Stimulated activated CD4-positive, alpha-beta T cell treated with anti-CD3 and anti-CD28 coated beads, Interleukin-2, amount 100 ng/mL, for 24 hours (primary cell): ENCODE measurements around the gene ARHGAP19.

Source experiments
- DNase-seq, 2 donors: peaks; one replicate each; pipeline ENCODE4 v3.0.0-alpha.2; 2020

Gene ARHGAP19

DNA sequence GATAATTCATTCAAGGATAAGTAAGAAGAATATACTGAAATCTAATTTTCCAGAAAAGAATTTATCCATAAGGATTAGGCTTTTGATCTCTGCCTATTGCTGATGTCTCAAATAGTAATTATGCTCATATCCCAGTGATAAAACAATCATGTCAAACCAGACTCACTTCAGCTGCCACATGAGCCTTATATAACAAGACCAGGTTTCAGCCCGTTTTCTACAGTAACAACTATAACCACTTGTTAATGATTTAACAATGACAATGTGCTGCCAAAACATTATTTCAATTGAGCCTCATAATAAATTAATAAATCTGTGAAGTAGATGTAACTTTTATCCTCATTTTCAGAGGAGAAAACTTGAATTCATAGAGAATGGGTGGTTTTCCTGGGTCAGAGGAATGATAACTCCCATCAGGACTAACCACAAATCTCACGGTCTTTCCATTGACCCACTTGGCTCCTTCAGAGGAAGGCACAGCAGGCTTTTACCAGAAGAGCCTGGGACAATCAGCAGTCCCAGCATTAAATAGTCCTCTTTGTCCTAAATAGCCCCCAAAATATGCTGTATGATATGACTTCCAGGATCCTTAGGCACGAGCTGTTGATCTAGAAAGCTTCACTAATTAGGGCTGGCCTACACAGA lies 64.2 kb downstream of the ARHGAP19 start:
- no peak for DNase-seq

DNA sequence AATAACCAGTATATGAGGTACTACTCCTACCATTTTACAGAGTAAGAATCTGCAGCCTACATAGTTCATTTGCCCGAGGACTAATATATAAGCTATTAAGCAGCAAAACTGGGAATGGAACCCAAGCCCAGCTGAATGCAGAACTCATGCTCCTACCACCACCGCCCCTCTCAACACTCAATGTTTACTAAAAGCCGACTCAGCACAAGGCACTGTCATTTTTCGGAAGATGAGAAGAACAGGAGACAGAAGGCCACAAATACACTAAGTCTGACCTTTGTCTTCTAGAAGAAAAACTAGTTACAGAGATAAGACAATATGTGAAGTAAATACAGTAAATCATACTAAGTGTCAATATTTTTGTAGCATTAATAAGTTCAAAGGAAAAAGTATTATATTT lies 66.0 kb downstream of the ARHGAP19 start:
- DNase-seq: no peak

DNA sequence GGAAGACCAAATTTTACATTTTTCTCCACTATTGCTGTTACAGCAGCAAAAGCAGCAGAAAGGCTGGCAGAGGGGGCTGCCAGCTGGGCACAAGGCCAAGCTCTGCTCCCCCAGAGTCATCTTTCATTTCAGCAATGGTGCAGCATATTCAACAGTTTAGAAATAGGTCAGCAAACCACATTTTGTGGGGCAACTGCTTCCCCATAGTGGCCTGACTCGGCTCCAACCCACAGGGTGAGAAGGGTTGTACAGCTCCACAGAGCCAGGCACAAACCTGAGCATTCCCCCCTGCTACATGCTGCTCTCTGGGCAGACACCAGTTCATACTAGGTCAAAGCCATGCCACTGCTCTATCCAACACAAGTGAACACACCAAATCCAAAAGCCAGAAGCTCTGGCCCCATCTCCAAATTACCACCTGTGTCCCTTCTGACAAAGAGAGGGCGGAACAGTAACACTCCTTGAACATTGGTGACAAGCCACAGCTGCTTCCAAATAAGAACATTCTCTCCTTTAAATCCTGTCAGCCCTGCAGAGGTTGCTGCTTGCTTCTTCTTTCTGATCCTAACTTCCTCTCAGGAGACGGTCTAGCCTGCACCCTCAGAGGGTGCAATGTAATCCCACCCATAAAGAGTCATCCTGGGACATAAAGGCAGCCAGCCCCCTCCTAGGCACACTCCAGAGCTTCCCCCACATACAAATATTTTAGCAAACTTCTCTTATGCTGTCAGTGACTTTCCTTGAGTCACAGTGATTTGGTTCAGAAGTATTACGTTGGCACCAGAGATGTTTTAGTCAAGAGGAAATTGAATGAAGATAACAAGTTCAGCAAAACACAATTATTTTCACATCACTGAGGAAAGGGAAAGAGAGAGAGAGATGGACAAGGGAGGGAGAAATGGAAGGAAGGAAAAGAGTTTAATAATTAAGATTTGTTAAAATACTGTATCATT lies 67.7 kb downstream of the ARHGAP19 start:
- no peak for DNase-seq

DNA sequence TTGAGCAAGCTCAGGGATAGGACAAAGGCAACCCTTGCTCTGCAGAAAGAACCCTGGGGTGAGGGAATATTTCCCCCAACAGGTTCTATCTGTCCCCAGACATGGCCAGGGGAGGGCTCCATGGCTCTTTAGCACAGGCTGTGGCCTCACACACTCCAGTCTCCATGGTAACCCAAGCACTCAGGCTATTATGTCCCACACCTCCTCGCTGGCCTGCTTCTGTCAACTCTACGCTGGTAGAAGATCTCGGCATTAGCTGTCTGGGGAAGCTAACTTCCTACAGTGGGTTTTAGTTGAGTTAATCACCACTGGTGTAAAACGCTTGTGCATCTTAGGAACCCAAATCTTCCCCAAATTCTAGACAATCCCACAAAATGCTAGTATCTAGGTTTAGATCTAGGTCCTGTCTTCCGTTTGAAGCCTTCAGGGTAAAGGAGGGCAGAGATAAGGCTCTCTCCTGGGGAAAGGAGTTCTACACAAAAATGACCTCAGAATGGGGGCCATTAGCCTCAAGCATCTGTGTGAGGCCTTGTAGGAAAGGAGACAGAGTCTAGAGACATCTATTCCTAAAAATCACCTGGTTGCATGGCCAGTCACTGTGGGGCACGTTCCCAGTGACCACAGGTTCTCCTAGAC lies 70.0 kb downstream of the ARHGAP19 start:
- no peak for DNase-seq

DNA sequence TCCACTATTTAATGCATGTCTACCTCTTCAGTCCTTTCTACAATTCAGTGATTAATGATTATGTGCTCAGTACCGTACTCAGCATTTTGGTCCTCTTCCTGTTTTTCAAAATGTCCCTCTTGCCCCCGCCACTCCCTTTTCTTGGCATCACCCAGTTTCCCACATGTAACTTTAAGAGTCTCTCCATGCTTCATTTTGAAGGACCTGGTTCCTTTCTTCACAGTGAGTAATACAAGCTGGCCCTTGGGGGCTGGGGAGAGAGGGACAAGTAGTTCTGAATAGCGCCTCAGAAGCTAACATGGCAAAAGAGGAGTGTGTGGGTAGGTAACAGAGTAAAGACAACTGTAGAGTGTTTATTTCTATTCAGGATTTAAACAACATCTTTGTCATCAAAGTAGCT lies 72.1 kb downstream of the ARHGAP19 start:
- DNase-seq: no peak

DNA sequence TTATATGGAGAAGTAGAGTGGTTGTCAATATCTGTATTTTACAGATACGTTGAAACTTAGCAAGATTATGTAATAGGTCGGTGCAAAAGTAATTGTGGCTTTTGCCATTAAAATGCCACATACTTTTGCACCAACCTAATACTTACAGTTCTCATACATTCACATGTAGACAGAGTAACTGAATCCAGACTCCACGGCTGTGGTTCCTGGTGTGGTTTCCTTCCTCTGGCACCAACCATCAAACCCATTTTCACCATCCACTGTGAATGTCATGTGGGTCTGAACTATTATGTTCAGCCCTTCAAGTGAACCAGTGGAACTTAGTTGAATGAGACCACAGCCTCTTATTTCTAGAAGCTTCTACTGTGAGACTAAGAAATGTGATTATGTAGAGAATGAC lies 75.1 kb downstream of the ARHGAP19 start:
- DNase-seq: no peak

DNA sequence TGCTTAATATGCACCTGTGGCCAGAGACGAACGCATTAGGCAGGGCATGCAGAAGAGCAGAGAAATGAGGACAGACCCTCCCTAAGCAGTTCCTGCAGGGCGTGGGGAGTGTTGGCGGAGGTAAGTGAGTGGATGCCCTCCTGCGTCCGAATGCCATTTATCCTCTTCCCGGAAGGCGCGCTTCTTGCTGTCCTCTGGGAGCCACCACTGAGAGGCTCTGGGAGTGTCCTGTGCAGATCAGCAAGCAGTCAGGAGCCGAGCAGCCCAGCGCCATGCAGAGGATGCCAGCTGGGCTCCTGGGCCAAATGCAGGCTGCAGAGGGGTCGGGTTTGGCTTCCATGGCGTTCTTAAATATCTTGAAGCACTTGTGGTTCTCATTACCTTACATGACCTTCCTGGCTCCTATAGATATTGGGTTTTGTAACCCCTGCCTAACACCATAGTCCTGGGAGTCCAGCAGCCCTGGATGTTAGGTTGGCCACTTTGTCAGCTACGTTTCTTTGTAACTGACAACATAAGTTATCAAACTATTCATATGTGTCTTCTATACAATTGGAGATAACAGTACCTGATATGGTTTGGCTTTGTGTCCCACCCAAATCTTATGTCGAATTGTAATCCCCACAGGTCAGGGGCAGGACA lies 76.7 kb downstream of the ARHGAP19 start:
- peak in 1 of 2 donors; percentile 9 for DNase-seq

DNA sequence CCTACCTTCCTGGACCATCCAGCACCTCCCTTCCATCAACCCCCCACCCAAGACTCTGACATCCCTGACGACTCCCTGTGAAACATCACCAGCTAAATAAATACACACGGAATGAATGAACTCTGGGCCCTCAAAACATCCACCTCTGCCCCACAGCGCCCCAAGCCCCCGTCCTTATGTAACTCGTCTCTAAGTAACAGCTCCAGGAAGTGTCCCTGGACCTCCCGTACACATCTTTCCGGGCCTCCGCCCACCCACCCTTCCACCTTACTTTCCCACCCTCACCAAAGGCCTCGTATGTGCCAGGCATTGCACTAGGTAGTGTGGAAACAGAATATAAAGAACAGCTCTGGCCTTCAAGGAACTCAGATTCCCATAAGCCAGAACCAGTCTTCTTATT lies 79.0 kb downstream of the ARHGAP19 start:
- DNase-seq: no peak

DNA sequence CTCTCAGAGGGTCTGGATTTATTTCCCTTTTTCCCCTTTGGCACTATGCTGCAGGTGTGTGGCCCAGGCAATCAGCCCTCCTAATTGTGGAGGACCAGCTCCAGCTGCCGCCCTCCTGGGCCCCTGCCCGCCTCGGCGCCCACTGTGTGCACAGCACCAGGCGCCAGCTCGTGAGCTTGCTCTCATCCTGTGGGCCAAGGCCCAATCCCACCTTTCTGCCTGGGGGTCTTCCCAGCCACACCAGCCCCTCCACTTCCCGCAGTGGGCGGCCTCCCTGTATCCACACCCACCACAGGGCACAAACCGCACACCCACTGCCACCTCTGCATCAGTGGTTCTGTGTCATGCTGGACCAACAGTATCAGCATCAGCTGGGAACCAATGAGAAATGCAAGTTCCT lies 81.2 kb downstream of the ARHGAP19 start:
- no peak for DNase-seq

DNA sequence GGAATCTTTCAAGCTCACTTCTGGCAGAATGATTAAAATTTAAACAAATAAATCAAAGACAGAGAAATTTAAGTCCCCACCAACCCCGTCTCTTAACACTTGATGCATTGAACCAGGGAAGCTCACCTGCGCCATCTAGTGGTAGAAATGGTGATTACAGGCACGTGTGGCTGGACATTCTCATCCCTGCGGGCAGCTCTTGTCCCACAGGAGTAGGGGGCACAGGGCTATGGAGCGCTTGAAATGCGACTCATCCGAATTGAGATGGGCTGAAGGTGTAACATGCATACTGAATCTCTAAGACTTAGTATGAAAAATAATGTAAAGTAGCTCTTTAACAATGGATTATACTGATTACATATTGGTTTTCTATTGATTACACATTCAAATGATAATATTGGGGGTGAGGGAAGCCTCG lies 81.9 kb downstream of the ARHGAP19 start:
- DNase-seq: peak; percentile 79 to 82

DNA sequence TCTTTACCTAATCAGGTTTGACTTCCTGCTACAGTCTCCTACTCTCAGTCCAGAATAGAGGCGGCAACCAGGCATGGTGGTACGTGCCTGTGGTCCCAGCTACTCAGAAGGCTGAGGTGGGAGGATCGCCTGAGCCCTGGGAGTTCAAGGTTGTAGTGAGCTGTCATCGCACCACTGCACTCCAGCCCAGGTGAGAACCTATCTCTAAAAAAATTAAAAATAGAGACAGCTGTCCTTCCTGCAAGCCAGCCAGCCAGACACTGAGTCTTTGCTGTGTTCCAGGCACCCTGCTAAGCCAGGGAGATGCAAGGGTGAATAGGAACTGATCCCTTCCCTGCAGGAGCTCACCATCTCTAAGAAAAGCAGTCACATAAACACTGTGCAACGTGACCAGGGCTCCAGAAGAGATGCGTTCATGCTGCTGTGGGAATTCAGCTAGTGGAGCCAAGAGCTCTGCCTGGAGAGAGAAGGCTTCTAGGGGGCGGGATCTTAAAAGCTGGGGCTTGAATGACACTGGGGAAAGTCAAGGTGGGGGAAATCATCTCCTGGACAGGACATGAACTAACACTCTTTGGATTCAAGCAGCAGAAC lies 84.6 kb downstream of the ARHGAP19 start:
- no peak for DNase-seq

DNA sequence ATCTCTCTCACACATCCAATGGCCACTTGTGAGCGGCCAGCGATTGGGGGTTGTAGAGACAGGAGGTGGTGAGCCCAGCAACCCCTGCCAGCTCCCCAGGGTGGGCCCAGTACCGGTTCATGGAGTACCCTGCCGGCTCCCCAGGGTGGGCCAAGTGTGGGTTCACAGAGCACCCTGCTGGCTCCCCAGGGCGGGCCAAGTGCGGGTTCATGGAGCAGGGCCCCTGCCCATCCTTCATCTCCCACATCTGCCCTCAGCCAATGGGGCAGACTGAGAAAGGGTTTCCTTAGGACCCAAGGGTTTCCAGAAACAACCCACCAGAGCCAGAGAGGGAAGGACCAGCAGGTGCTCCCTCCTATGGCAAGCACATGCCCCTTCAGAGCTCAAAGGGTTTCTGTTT lies 85.3 kb downstream of the ARHGAP19 start:
- DNase-seq: no peak

DNA sequence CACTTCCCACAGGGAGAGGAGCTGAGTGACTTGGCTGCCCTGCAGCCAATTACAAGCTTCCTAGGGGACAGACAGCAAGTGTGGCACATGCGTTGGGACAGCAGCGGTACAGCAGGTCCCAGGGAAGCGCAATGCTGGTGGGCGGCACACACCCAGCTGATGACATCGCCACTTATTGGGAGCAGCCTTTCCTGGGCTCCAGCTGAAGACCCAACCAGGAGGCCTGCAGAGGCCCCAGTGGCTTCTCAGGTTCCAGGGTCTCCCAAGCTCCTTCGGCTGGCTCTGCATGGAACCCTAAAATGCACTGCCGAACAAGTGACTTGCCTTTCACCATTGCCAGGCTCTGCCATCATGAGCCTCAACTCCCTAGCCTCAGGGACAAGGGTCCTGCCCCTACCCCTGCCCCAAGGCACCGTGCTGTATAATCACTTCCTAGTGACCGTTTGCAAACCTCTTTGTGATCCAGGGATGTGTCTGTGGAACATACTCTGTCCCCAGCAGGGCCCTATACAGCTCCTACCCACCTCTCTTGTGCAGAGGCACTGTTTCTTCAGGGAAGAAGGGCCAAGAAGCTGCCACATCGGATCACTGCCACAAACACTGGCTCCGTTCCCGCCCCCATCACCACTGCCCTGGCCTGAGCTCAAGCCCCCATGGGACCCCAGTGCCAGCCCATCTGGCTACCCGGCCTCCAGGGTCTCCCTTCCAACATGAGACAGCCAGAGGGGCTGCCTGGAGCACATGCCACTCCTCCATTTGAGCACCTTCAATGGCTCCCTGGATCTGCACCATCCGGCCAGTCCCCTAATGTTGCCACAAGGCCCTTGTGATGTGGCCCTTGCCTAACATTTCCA lies 87.4 kb downstream of the ARHGAP19 start:
- no peak for DNase-seq

DNA sequence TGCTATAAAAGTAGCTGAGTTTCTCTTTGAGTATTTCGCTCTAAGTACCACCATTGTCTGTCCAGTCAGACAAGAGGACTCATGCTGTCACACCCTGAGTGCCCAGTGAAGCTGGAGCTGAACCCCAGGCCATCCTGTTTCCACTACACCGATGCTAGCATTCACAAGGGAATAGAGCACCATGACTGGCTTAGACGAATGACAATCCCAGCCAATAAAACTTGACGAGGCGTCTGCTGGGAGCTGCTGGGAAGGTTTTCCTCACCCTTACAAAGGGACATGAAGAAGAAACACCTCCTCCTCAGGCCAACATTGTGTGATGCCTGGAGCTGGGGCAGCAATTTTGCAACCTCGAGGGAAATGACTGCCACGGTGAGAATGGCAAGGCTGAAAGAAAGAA lies 89.2 kb downstream of the ARHGAP19 start:
- no peak for DNase-seq

DNA sequence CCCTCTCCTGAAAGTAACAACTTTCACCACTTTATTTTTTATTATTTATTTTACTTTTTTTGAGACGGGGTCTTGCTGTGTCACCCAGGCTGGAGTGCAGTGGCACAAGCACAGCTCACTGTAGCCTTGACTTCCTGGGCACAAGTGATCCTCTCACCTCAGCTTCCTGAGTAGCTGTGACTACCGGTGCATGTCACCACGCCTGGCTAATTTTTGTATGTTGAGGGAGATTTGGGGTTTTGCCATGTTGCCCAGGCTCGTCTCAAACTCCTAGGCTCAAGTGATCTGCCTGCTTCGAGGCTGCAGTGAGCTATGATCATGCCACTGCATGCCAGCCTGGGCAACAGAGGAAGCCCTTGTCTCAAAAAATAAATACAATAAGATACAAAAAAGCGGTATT lies 91.8 kb downstream of the ARHGAP19 start:
- DNase-seq: no peak

DNA sequence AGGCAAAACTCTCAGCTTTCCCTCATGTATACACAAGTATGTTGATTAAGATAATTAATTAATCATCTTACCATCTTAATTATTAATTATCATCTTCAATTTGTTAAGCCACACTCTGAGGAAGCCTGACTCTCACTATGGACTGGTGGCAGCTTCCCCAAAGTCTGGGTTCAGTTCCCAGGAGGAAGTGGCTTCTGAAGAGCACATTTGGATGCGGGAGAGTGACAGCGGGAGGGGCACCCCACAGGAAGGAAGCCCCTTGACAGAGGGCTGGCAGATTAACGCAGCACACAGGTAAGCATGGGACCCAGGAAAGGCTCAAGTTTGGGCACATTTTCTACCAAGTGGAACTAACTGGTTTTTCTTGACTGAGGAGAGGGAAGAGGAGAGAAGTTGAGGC lies 93.3 kb downstream of the ARHGAP19 start:
- no peak for DNase-seq

DNA sequence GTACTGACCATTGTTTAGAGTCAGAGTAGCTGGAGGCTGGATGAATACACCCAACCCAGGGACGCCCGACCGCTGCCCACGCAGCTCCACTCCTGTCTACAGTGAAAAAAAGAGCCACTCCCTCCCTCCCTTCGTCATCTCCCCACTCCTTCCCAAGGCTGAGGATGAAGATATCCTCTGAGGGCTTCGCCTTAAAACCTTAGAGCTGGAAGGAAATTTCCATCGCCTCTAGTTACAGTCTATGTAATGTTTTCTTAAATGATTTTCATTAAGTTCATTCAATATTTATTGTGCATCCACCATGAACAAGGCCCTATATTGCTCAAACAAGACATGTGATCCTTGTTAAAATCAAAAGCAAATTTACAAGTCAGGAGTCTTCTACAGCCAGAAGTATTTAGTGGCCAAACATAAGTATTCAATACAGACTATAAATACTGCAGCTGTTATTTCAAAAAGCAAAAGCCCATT lies 95.4 kb downstream of the ARHGAP19 start:
- no peak for DNase-seq

DNA sequence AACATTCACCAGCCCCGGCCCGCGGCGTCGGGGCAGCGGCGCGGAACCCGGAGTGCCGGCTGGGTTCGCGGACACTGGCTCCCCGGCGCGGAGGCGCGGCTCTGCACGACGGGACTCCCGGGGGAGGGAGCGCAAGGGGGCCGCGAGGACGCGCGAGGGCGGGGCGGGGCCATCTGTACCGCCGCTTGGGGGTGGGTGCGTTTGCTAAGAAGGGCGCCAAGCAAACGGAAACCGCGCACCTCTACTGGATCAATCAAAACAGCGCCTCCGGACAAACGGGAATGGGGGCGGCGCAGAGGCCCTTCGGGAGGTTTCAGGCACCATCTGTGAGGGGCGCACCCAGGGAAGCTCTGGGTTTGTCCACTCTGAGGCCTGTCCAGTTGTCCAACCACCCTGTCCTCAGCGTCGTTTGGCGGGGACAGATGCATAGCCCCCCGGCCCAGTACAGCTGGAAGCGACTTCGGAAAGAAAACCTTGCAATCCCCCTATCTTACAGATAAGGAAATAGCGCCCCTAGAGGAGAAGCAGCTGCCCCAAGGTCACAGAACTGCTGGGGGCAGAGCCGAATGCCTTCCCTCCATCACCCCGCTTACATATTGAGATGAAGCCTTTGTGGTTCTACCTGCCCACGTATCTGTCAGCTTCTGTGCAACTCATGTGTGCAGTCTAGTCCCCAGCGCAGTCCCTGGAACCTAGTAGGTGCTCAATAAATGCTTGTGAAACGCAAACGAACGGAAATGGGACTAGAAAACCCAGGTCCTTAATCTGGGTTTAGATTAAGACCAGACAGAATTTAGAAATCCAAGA lies 96.0 kb downstream of the ARHGAP19 start:
- peak; percentile 61 to 72 for DNase-seq

DNA sequence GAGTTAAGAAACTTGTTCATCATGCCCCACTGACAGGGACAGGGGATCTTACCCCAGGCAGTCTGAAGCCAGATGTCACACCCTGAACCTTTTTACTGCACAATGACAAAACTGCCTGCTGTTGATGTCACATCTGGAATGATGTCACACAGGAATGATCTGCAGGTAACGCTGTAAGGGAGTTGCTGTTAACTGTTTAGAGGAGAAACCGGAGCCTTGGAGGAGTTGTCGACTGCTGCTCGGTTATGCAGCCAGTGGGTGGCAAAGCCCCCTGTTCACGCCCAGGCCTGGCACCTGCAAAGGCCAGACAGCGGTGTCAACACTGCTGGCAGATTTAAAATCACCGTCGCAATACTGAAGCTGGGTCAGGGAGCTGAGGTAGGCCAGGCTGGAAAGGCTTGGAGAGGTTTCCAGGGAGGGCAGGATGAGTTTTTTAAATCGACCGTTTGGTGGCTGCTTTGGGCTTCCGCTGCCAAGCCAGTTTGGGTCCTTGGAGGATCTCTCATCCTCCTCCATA lies 96.7 kb downstream of the ARHGAP19 start:
- no peak for DNase-seq

DNA sequence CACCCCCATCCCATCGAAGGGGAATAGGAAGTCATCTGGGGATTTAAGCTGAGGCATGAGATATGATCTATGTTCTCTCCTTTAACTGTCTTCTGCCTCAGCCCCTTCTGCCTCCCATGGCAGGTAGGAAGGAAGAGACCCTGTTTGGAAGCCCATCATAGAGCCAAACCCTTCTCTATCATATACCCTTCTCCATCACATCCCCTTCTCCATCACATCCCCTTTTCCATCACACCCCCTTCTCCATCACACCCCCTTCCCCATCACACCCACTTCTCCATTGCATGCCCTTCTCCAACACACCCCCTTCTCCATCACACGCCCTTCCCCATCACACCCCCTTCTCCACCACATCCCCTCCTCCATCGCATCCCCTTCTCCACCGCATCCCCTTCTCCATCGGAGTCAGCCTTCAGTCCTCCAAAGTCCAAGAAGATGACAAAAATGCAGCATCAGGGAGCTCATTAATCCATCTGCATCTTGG lies 99.4 kb downstream of the ARHGAP19 start:
- no peak for DNase-seq

DNA sequence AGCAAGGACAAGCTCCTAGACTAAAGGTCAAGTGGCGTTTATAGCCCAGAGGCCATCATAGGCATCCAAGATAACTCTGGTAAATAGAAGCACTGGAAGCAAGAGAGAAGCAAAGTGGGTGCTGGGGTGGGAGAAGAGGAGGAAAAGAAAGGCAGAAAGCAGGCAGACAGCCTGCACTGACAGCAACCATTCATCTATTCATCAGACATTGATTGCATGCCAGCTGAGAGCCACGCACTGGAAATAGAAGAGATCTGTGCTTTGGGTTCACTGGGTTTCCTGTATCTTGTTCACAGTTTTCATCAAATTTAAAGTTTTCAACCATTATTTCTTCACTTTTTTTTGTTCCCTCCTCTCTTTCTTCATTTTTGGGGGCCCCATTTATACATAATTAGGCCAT lies 102.0 kb downstream of the ARHGAP19 start:
- no peak for DNase-seq
